H9 (cell line): ENCODE data around the gene SHISA3. TPM values are rescaled to one million over a fixed set of nuclear protein-coding genes. Genes with fewer than 3 reads are reported as not detected.

ENCODE experiments used
- DNase-seq: peaks from one replicate; pipeline ENCODE4 v3.0.0-alpha.2; 2017
- H2AFZ ChIP-seq: one replicate; pipeline ENCODE4 v1.6.1; 2013; ENCODE audit warnings: mild to moderate bottlenecking, low read length, control low read depth, moderate library complexity
- H2AK5ac ChIP-seq: 2 replicates; pipeline ENCODE4 v1.6.1; 2013; ENCODE audit warnings: low read length, control low read depth, mixed read lengths; ENCODE audit not compliant: insufficient read length
- H2BK120ac ChIP-seq: one replicate; pipeline ENCODE4 v1.6.1; 2013; ENCODE audit warnings: low read depth, mild to moderate bottlenecking, low read length, control low read depth, inconsistent platforms; ENCODE audit not compliant: poor library complexity, severe bottlenecking
- H2BK12ac ChIP-seq: 2 replicates; pipeline ENCODE4 v1.6.1; 2013; ENCODE audit warnings: low read length, control low read depth, mixed read lengths, low read depth; ENCODE audit not compliant: insufficient read length
- H2BK15ac ChIP-seq: 2 replicates; pipeline ENCODE4 v1.6.1; 2013; ENCODE audit warnings: low read depth, low read length, control low read depth
- H2BK20ac ChIP-seq: one replicate; pipeline ENCODE4 v1.6.1; 2013; ENCODE audit warnings: low read depth, mild to moderate bottlenecking, low read length, control low read depth, inconsistent platforms; ENCODE audit not compliant: poor library complexity, severe bottlenecking
- H2BK5ac ChIP-seq: 2 replicates; pipeline ENCODE4 v1.6.1; 2013; ENCODE audit warnings: low read length, control low read depth, mixed read lengths; ENCODE audit not compliant: insufficient read length
- H3K14ac ChIP-seq: 2 replicates; pipeline ENCODE4 v1.6.1; 2013; ENCODE audit warnings: low read length, control low read depth; ENCODE audit not compliant: insufficient read depth
- H3K18ac ChIP-seq: 2 replicates; pipeline ENCODE4 v1.6.1; 2013; ENCODE audit warnings: low read depth, mild to moderate bottlenecking, mixed read lengths, low read length, control low read depth; ENCODE audit not compliant: insufficient read length
- H3K23ac ChIP-seq: 2 replicates; pipeline ENCODE4 v1.6.1; 2013; ENCODE audit warnings: low read length, control low read depth, mixed read lengths, low read depth; ENCODE audit not compliant: insufficient read length
- H3K23me2 ChIP-seq: 2 replicates; pipeline ENCODE4 v1.6.1; 2013; ENCODE audit warnings: low read depth, mild to moderate bottlenecking, mixed read lengths, low read length, control low read depth; ENCODE audit not compliant: insufficient read length, poor library complexity, severe bottlenecking
- H3K27ac ChIP-seq: 2 replicates; pipeline ENCODE4 v1.5.1; 2013; ENCODE audit warnings: low read length, control low read depth, mixed read lengths, low read depth; ENCODE audit not compliant: insufficient read length
- H3K27me3 ChIP-seq: 2 replicates; pipeline ENCODE4 v1.6.1; 2013; ENCODE audit warnings: low read length, control low read depth, inconsistent platforms; ENCODE audit not compliant: insufficient read depth
- H3K4ac ChIP-seq: 2 replicates; pipeline ENCODE4 v1.6.1; 2013; ENCODE audit warnings: low read depth, mild to moderate bottlenecking, control low read depth, inconsistent platforms, low read length, moderate library complexity
- H3K4me1 ChIP-seq: 2 replicates; pipeline ENCODE4 v1.6.1; 2013; ENCODE audit warnings: low read length, control low read depth, inconsistent platforms; ENCODE audit not compliant: insufficient read depth
- H3K4me2 ChIP-seq: 2 replicates; pipeline ENCODE4 v1.6.1; 2013; ENCODE audit warnings: low read length, control low read depth, mixed read lengths; ENCODE audit not compliant: insufficient read length, insufficient read depth
- H3K56ac ChIP-seq: 2 replicates; pipeline ENCODE4 v1.6.1; 2013; ENCODE audit warnings: low read depth, mild to moderate bottlenecking, mixed read lengths, low read length, control low read depth; ENCODE audit not compliant: insufficient read length
- H3K79me1 ChIP-seq: 2 replicates; pipeline ENCODE4 v1.6.1; 2013; ENCODE audit warnings: low read depth, mild to moderate bottlenecking, moderate library complexity, low read length, control low read depth, inconsistent platforms; ENCODE audit not compliant: insufficient read depth, poor library complexity, severe bottlenecking
- H3K79me2 ChIP-seq: 2 replicates; pipeline ENCODE4 v1.6.1; 2013; ENCODE audit warnings: low read length, control low read depth, inconsistent platforms; ENCODE audit not compliant: insufficient read depth
- H3K9ac ChIP-seq: 2 replicates; pipeline ENCODE4 v1.6.1; 2013; ENCODE audit warnings: low read length, control low read depth, mixed read lengths; ENCODE audit not compliant: insufficient read length; ENCODE audit errors: extremely low read depth
- H3K9me3 ChIP-seq: one replicate; pipeline ENCODE4 v1.6.1; 2013; ENCODE audit warnings: low read depth, low read length, inconsistent platforms; ENCODE audit not compliant: control insufficient read depth
- H3T11ph ChIP-seq: one replicate; pipeline ENCODE4 v1.6.1; 2013; ENCODE audit warnings: mild to moderate bottlenecking, low read length, control low read depth, inconsistent platforms
- H4K20me1 ChIP-seq: one replicate; pipeline ENCODE4 v1.6.1; 2013; ENCODE audit not compliant: control insufficient read depth, insufficient read length, insufficient read depth
- H4K5ac ChIP-seq: 2 replicates; pipeline ENCODE4 v1.6.1; 2013; ENCODE audit warnings: low read depth, mild to moderate bottlenecking, mixed read lengths, low read length, control low read depth; ENCODE audit not compliant: insufficient read length
- H4K8ac ChIP-seq: replicated peaks from 2 replicates; pipeline ENCODE4 v1.6.1; 2013; ENCODE audit warnings: low read length, control low read depth, mixed read lengths, low read depth; ENCODE audit not compliant: insufficient read length
- H4K91ac ChIP-seq: 2 replicates; pipeline ENCODE4 v1.6.1; 2013; ENCODE audit warnings: low read depth, mild to moderate bottlenecking, moderate library complexity, mixed read lengths, low read length, control low read depth; ENCODE audit not compliant: insufficient read length
- H3K27ac Mint-ChIP-seq, 3 experiments: 2 replicates in 2 of 3; 3 replicates in 1 of 3; pipeline ENCODE4 v1.8.0; 2020 to 2021; ENCODE audit warnings: mixed read lengths in 3 of 3, mild to moderate bottlenecking in 1 of 3, moderate library complexity in 1 of 3
- H3K27me3 Mint-ChIP-seq: 2 replicates; pipeline ENCODE4 v1.8.0; 2021; ENCODE audit warnings: low read depth, mild to moderate bottlenecking, moderate library complexity, mixed read lengths
- H3K36me3 Mint-ChIP-seq, 3 experiments: 2 replicates in 2 of 3; 3 replicates in 1 of 3; pipeline ENCODE4 v1.8.0; 2020 to 2021; ENCODE audit warnings: low read depth in 3 of 3, mixed read lengths in 3 of 3; ENCODE audit not compliant: insufficient read depth in 1 of 3
- H3K4me1 Mint-ChIP-seq, 2 experiments: 2 replicates each; pipeline ENCODE4 v1.8.0; 2020; ENCODE audit warnings: mixed read lengths in 2 of 2
- H3K4me3 Mint-ChIP-seq, 2 experiments: 2 replicates in 1 of 2; 3 replicates in 1 of 2; pipeline ENCODE4 v1.8.0; 2020 to 2021; ENCODE audit warnings: mild to moderate bottlenecking in 2 of 2, mixed read lengths in 2 of 2, moderate library complexity in 1 of 2
- H3K9me3 Mint-ChIP-seq, 2 experiments: 2 replicates in 1 of 2; 3 replicates in 1 of 2; pipeline ENCODE4 v1.8.0; 2020; ENCODE audit warnings: mild to moderate bottlenecking in 2 of 2, mixed read lengths in 2 of 2, moderate library complexity in 1 of 2
- WGBS: extraction: QIAGEN DNeasy Blood & Tissue Kit; methylation state at CpG from one replicate; pipeline ENCODE4 v1.1.7; 2013; ENCODE audit warnings: missing lambda C conversion rate, low lambda C conversion rate, mixed read lengths; ENCODE audit not compliant: insufficient read length; ENCODE audit errors: extremely low coverage; 5-methylcytosine and 5-hydroxymethylcytosine counted together
- total RNA-seq: library from RNA; stranded (reverse); gene quantifications from 2 replicates; pipeline ENCODE4 v1.2.1, GENCODE V29; 2021
- TF ChIP-seq, protein P1 (sequence below): fragments of 200-600 bp; sonication (generic); conservative IDR thresholded peaks from 3 replicates; pipeline ENCODE4 v1.8.0; 2021; ENCODE audit warnings: antibody characterized with exemption, mild to moderate bottlenecking

Gene SHISA3
- total RNA-seq, 1 experiment from 2014 or later, result 1.7 TPM

- H3K27ac Mint-ChIP-seq, result no peak overlapping the region
- no peak overlapping the region for H3K27ac ChIP-seq
- H3K18ac ChIP-seq, result no peak overlapping the region
- no peaks in the 10 kb centered on the region for H3K27me3 Mint-ChIP-seq
- peaks cover 5% of the 10 kb centered on the region for H3K4me1 ChIP-seq
- no peak overlapping the region for H2AK5ac ChIP-seq
- no peak for DNase-seq
- peaks cover 18 to 20% of the 10 kb centered on the region in 2 experiments for H3K4me1 Mint-ChIP-seq
- peaks cover 0 to 6% (median 6%) of the 10 kb centered on the region in 3 experiments; a peak in 5 of 7 replicates for H3K36me3 Mint-ChIP-seq
- no peak overlapping the region for H4K8ac ChIP-seq
- no peak overlapping the region for H4K5ac ChIP-seq
- H4K91ac ChIP-seq, result no peak overlapping the region
- no peak overlapping the region for H2BK20ac ChIP-seq
- H3K23ac ChIP-seq, result no peak overlapping the region
- no peak overlapping the region for H3T11ph ChIP-seq
- H3K4me3 Mint-ChIP-seq, result no peak overlapping the region
- TF ChIP-seq, protein P1, sequence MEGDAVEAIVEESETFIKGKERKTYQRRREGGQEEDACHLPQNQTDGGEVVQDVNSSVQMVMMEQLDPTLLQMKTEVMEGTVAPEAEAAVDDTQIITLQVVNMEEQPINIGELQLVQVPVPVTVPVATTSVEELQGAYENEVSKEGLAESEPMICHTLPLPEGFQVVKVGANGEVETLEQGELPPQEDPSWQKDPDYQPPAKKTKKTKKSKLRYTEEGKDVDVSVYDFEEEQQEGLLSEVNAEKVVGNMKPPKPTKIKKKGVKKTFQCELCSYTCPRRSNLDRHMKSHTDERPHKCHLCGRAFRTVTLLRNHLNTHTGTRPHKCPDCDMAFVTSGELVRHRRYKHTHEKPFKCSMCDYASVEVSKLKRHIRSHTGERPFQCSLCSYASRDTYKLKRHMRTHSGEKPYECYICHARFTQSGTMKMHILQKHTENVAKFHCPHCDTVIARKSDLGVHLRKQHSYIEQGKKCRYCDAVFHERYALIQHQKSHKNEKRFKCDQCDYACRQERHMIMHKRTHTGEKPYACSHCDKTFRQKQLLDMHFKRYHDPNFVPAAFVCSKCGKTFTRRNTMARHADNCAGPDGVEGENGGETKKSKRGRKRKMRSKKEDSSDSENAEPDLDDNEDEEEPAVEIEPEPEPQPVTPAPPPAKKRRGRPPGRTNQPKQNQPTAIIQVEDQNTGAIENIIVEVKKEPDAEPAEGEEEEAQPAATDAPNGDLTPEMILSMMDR, result no peak
- no peak overlapping the region for H3K4me2 ChIP-seq
- H4K20me1 ChIP-seq, result no peaks in the 10 kb centered on the region
- WGBS, result no CpG with 5 or more reads among the region's 4 CpGs
- H2AFZ ChIP-seq, result no peak overlapping the region
- H3K9me3 ChIP-seq, result no peaks in the 10 kb centered on the region
- no peak overlapping the region for H3K14ac ChIP-seq
- no peaks in the 10 kb centered on the region for H3K23me2 ChIP-seq
- H3K79me1 ChIP-seq, result no peaks in the 10 kb centered on the region
- H3K9me3 Mint-ChIP-seq, result no peaks in the 10 kb centered on the region
- H2BK120ac ChIP-seq, result no peak overlapping the region
- no peak overlapping the region for H2BK12ac ChIP-seq
- no peak overlapping the region for H3K9ac ChIP-seq
- H2BK15ac ChIP-seq, result no peak overlapping the region
- no peak overlapping the region for H3K4ac ChIP-seq
- H2BK5ac ChIP-seq, result no peak overlapping the region
- H3K56ac ChIP-seq, result no peak overlapping the region
- H3K79me2 ChIP-seq, result peaks cover 1% of the 10 kb centered on the region; the same call in 1 of the 2 replicates
- no peaks in the 10 kb centered on the region for H3K27me3 ChIP-seq
Measured at GRCh38 chr4:42440083-42440482, 42.8 kb downstream of the SHISA3 start.
